ENCODE data around the gene DCP1A.

The DCP1A gene

GRCh38 chr3:53242642-53243041, 104.7 kb downstream of the DCP1A start:
- DNase-seq, result no peak

- DNase-seq, result no peak
These were observed 105.2 kb downstream of the DCP1A start for GRCh38 chr3:53242155-53242554.

- DNase-seq, result no peak
These were observed 106.1 kb downstream of the DCP1A start for GRCh38 chr3:53240989-53241972.

- DNase-seq, result no peak
These were observed 107.5 kb downstream of the DCP1A start for GRCh38 chr3:53239800-53240199.

- DNase-seq, result no peak
These were observed 108.5 kb downstream of the DCP1A start for GRCh38 chr3:53238886-53239285.

GRCh38 chr3:53238051-53238850, 109.1 kb downstream of the DCP1A start:
- no peak for DNase-seq

GRCh38 chr3:53236112-53236841, 111.1 kb downstream of the DCP1A start:
- DNase-seq, result peak; percentile 67

- no peak for DNase-seq
These were observed 111.8 kb downstream of the DCP1A start for GRCh38 chr3:53235545-53235944.

GRCh38 chr3:53234841-53235232, 112.5 kb downstream of the DCP1A start:
- no peak for DNase-seq

- no peak for DNase-seq
These were observed 113.1 kb downstream of the DCP1A start for GRCh38 chr3:53234130-53234840.
